GM18505 (cell line): ENCODE data around the gene DDX11.
"Not testable (repeated sequence)": the region's sequence is repeated elsewhere in the genome, so short reads cannot be mapped to it uniquely, and the experiment has no call there.

ENCODE experiments used
- ATAC-seq: cut with Tn5 transposase; IDR thresholded peaks from one replicate; pipeline ENCODE4 v1.9.1; 2021; ENCODE audit not compliant: unreplicated experiment
- POLR2A ChIP-seq: IDR thresholded peaks from 4 replicates; pipeline ENCODE4 v1.6.1; 2011; ENCODE audit warnings: borderline replicate concordance; ENCODE audit not compliant: insufficient read depth, insufficient read length; ENCODE audit errors: extremely low read depth

DDX11 gene

DNA sequence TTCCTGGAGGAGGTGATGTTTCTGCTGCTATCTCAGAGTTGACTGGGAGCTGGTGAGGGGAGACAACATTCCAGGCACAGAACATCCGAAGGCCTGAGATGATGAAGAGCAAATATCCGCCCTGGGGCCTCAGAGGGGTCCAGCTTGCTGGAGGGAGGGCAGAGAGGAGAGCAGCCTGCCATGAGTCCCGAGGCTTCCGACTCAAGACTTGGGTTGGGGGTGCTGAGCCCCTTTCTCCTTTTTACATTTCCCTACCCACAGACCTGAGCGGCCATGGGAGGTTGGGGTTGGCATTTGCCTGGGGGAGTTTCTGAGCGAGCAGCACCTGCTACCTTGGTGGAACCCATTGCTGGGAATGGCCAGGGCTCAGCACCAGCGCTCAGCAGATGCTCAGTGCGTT is 13.8 kb downstream of the DDX11 start:
- not testable (repeated sequence) for ATAC-seq

DNA sequence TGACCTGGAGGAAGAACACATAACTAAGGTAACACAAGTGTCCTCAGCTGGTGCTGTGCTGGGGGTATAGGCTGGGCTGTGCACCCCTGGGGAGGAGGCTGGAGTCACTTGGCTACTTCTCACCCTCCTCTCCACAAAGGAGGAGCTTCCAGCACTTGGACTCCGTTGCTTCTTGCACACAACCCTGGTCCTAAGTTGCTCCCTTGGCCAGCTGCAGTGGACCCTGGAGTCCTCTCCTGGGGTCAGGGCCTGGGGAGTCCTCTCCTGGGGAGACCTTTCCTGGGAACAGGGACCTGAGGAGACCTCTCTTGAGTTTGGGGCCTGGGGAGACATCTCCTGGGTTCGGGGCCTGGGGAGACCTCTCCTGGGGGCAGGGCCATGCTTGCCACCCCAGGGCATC is 14.3 kb downstream of the DDX11 start:
- ATAC-seq = not testable (repeated sequence)

DNA sequence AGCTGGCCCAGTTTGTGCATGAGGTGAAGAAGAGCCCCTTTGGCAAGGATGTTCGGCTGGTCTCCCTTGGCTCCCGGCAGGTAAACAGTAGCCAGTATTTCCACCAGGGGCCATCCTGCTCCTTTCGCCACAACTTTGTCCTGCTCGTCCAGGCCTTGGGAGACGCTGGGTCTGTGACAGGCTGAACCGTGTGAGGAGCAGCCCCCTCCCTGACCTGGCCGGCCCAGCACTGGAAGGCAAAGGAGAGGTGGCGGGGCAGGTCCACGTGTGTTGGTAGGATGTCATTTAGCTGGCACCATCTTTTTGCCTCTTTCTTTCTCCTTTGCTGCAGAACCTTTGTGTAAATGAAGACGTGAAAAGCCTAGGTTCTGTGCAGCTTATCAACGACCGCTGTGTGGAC is 15.4 kb downstream of the DDX11 start:
- no peak for ATAC-seq
- no peak for TF ChIP-seq POLR2A

DNA sequence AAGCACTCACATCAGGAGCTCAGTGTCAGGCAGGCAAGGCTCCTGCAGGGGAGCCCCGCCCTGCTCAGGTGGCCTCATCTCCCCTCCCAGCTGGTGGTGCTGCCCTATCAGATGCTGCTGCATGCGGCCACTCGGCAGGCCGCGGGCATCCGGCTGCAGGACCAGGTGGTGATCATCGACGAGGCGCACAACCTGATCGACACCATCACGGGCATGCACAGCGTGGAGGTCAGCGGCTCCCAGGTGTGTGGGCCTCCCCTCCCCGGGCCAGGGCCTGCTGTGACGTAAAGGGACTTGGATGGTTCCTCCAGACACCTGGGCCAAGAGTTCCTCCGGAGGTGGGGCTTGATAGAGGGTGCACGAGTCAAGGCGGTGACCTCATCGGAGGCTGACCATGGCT is 18.0 kb downstream of the DDX11 start:
- ATAC-seq = not testable (repeated sequence)

DNA sequence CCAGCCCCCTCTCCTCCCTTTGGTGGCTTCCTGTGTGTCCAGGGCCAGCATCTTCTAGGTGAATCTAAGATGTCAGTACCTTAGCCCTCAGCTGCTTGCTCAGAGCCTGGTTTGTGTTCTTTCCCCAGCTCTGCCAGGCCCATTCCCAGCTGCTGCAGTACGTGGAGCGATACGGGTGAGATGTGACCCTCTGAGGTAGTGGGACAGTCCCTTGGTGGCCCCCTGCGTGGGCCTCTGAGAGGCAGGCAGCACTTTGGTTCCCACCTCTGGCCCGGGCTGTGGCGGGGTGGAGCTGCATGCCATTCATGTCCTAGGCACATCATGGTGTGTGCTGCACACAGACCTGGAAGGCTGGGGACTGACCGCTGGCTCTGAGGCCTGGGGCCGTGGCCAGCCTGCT is 19.1 kb downstream of the DDX11 start:
- ATAC-seq = not testable (repeated sequence)

DNA sequence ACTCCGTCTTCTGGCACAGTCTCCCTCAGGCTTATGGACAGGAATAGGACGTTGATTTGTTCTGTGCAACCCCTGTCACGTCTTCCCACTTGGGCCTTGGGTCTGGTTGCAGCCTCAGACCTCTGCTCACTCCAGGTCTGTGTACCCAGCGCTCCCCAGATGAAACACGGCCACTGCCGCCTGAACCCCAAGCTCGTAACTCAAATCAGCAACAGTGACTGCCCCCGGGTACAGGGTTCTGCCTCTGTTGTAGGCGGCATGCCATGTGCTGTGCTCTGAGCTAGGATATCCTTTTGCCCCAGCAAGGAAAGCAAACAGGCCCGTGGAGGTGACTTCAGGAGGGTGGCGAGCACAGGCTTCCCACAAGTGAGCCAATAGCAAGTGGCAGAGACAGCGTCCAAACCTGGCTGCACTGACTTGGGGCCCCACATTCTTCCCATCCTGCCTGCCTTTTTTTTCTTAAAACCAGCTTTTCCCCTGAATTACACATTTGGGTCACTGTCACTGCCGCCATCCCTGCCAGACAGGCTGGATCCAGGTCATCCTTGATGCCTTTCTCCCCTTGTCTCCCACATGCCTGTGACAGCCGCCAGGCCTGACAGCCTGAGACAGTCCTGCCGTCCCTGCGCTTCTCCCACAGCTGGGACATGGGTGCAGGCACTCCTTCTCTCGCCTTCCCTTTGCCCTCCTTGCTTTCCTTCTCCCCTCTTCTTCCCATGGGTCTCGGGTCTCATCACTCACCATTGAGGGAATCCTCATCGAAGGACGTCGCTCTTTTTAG is 21.6 kb downstream of the DDX11 start:
- not testable (repeated sequence) for ATAC-seq

DNA sequence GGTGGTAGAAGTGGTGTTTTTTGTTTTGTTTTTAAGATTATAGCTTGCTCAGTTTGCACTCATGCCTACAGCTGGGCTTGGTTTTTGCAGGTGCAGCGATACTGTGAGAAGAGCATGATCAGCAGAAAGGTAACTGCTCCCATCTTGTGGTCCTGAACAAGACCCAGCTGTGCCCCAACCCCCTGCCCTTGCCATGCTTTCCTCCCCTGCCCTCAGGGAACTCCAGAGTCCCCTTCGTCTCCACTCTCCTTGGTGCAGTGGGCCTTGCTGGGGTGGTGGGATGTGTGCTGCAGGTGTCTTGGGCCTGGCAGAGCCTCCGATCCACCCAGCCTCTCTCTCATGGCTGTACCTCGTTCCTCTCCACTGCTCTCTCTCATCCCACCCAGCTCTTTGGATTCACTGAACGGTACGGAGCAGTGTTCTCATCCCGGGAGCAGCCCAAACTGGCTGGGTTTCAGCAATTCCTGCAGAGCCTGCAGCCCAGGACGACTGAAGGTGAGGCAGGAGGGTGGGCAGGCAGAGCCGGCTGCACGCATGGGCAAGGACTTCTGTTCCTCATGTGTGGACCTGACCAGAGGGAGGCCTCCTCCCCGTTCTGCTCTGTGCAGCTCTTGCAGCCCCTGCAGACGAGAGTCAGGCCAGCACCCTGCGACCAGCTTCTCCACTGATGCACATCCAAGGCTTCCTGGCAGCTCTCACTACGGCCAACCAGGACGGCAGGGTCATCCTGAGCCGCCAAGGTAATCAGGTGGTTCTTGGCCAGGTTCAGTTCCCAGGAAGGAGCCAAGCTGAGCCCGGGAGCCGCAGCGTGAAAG is 22.8 kb downstream of the DDX11 start:
- not testable (repeated sequence) for ATAC-seq

DNA sequence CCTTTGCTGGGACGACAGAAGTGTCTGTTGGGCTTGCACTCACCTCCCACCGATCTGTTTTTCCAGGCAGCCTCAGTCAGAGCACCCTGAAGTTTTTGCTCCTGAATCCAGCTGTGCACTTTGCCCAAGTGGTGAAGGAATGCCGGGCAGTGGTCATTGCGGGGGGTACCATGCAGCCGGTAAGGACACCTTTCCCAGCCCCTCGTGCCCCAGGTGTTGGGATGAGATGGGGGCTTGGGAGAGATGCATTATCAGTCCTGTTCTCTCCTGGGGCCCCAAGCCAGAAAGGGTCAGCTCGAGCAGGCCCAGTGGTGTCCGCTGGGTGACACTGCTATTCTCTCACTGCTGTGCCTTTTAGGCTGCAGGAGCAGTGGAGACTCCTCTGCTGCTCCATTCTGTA is 24.2 kb downstream of the DDX11 start:
- ATAC-seq = not testable (repeated sequence)

DNA sequence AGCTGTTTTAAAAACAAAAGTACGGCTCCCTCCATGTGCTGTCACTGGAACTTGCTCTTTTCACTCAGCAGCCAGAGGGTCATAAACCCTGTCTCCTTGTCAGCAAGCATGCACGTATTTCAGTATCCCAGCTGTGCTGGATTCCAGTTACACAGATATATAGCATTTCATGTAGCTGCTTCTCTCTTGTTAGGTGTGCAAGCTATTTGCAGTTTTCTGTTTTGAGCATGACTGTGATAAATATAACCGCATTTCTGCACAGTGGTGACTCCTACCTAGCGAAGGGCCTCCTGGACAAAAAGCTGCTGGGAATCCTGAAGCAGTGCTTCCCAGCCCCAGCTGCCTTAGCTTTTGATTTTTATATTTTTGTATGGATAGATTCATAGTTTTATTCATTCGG is 24.7 kb downstream of the DDX11 start:
- ATAC-seq = not testable (repeated sequence)

DNA sequence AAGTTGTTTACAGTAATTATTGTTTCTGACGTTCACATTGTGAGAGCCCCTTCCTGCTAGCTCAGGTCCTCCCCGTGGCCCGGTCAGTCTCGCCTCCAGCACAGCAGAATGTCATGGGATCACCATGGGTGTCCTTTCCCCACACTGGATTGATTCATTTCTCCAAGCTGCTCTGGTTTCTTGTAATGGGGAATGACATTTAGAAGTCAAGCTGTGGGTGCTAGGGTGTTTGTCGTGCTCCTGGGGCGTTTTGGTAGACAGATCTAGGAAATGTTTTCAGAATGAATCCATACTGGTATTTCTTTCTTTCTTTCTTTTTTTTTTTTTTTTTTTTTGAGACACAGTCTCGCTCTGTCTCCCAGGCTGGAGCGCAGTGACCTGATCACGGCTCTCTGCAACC is 25.1 kb downstream of the DDX11 start:
- ATAC-seq = not testable (repeated sequence)

DNA sequence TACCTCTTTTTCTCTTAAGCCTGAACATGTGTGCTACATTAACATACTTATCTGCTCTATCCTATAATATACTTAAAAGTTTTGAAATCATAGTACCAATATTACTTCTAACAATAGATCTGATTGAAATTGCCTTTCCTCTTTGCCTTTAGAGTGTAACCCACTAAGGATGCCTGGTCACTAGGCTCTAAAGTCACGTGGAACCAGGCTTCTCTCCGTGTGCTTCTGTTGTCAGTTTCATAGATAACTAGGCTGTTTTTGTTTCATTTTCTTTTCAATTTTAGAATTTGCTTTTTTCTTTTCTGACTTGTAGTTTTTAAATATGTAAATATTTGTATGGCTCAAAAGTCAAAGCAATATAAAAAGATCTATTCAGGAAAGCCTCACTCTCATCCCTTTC is 25.8 kb downstream of the DDX11 start:
- not testable (repeated sequence) for ATAC-seq

DNA sequence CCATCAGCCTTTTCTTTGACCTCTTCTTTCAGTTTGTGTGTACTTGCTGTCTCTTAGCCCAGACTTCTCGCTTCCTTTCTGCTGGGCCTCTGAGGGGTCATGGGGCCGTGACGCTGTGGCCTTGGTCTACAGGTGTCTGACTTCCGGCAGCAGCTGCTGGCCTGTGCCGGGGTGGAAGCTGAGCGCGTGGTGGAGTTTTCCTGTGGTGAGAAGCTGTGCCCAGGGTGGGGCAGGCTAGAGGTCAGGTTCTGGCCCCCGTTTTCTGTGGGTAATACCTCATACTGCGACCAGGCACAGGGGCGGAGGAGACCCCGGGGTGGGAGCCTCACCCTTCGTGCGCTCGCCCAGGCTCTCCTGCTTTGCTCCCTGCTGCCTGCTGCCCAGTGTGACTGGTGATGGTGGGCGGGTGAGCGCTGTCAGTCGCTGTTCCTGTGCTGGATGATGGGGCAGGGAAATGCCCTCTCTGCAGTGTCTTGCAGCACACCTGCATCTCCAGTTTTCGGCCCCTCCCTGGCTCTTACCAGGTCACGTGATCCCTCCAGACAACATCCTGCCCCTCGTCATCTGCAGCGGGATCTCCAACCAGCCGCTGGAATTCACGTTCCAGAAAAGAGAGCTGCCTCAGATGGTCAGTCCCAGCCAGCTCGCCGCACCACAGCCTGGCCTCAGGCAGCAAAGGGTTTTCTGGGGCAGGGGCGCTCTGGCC is 27.0 kb downstream of the DDX11 start:
- peak; percentile 50 for ATAC-seq

DNA sequence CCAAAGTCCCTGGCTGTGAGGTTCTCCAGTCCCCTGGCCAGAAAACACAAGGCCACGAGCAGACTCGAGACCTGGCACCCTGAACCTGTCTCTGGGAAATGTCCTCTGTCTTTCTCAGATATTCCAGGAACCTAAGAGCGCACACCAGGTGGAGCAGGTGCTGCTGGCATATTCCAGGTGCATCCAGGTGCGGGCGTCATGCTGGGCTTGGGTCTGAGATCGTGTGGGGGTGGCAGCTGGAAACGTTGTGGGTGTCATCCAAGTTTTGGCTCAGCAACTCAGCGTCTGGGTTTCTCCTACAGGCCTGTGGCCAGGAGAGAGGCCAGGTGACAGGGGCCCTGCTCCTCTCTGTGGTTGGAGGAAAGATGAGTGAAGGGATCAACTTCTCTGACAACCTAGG is 28.5 kb downstream of the DDX11 start:
- ATAC-seq = not testable (repeated sequence)

DNA sequence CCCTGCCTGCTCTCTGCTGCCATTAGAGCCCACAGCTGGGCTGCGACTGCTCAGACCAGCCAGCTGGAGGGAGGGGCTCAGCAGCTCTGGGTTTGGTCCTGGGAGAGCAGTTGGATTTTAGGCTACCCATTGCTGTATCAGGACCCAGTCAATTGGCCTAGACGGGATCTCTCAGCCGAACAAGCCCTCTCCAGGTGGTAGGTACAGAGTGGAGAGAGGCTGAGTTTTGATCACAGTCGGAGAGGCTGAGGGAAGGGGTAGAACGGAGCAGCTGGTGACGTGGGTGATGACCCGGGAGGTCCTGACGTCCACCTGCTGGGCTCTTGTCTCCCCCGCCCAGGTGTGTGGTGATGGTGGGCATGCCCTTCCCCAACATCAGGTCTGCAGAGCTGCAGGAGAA is 28.9 kb downstream of the DDX11 start:
- not testable (repeated sequence) for ATAC-seq

DNA sequence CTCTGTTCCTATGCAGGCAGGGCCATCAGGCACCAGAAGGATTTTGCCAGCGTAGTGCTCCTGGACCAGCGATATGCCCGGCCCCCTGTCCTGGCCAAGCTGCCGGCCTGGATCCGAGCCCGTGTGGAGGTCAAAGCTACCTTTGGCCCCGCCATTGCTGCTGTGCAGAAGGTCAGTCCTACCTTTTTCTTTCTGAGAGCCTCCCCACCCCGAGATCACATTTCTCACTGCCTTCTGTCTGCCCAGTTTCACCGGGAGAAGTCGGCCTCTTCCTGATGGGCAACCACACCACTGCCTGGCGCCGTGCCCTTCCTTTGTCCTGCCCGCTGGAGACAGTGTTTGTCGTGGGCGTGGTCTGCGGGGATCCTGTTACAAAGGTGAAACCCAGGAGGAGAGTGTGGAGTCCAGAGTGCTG is 29.9 kb downstream of the DDX11 start:
- ATAC-seq = not testable (repeated sequence)

DNA sequence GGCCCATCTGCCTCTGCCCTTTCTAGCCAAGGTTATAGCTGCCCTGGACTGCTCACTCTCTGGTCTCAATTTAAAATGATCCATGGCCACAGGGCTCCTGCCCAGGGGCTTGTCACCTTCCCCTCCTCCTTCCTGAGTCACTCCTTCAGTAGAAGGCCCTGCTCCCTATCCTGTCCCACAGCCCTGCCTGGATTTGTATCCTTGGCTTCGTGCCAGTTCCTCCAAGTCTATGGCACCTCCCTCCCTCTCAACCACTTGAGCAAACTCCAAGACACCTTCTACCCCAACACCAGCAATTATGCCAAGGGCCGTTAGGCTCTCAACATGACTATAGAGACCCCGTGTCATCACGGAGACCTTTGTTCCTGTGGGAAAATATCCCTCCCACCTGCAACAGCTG is 30.6 kb downstream of the DDX11 start:
- ATAC-seq = not testable (repeated sequence)

DNA sequence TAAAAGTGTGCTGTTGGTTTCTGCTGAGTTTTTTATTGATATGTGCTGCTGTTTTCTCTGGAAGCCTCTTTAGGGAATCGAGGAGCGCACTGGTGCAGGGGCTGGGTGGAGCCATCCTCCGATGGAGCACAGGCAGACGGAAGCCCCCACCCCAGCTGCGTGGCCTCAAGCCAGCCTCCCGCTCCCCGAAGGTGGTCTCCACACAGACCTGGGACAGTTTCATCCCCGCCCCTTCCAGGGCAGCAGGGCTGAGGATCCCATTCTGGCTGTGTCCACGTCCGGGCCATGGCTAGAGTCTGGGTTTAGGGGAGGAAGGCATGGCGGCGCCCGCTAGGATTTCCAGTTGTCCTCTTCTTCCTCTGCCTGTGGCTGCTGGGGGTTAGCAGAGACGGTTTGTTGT is 31.1 kb downstream of the DDX11 start:
- ATAC-seq = not testable (repeated sequence)
